ENCODE data around the gene SMIM32. TPM values are rescaled to one million over a fixed set of nuclear protein-coding genes. Genes with fewer than 3 reads are reported as not detected.

SMIM32 gene
- total RNA-seq, 2 experiments from 2014 or later: not detected

DNA sequence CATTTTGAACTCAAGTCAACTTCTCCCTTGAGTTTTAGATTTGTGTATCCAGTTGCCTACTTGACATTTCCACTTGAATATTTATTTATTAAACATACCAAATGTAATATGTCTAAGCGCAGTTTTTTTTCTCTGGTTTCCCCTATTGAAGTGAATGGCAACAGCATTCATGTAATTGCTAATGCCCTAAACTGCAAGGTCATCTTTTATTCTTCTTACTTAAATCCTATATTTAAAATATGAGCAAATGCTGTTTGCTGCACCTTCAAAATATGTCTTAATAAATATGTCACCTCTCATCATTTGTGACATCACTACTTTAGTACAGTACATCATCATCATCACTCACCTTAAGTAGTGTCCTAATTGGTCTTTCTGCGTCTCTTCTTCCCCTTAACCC lies 37.9 kb downstream of the SMIM32 start:
- intact Hi-C loops (cut with micrococcal nuclease; ENCODE audit: unreplicated experiment): no loop called here
- DNase-seq (ENCODE audit: low spot score): no peak
- peaks cover 21% of the 10 kb centered on the region for H3K4me1 ChIP-seq (ENCODE audit: insufficient read depth, low read length, poor library complexity, severe bottlenecking)
- ChIA-PET POLR2A (no interaction called here), CTCF (ENCODE audit: unreplicated experiment) (no interaction called here)
- no peak overlapping the region for H2AFZ ChIP-seq (ENCODE audit: low read length)
- no peak overlapping the region for H3K4me3 ChIP-seq (ENCODE audit: low read depth, low read length, poor library complexity, severe bottlenecking)
- H3K4me2 ChIP-seq (ENCODE audit: low read length): no peak overlapping the region
- H3K27ac ChIP-seq (ENCODE audit: low read depth, low read length, poor library complexity, severe bottlenecking): no peak overlapping the region
- no peaks in the 10 kb centered on the region for H4K20me1 ChIP-seq (ENCODE audit: insufficient read depth, low read length)
- 0 out of 2 replicates have a peak, but pooled peaks cover 3% of the 10 kb centered on the region for H3K9me3 ChIP-seq (ENCODE audit: low read length)
- H3K36me3 ChIP-seq (ENCODE audit: insufficient read depth, low read length): peaks cover 82% of the 10 kb centered on the region
- no peak for TF ChIP-seq CTCF (conservative IDR thresholded peaks at IDR 0.05; ENCODE audit: low read length)
- no peak for TF ChIP-seq EZH2phosphoT487 (IDR thresholded peaks at IDR 0.05; ENCODE audit: borderline replicate concordance, low read depth, low read length)
- H3K9me2 ChIP-seq (ENCODE audit: insufficient read depth, low read length): no peaks in the 10 kb centered on the region
- BruUV-seq (replicated peaks): no TSS peak
- peaks cover 100% of the 10 kb centered on the region for H3K79me2 ChIP-seq (ENCODE audit: insufficient read depth, low read depth, low read length)

DNA sequence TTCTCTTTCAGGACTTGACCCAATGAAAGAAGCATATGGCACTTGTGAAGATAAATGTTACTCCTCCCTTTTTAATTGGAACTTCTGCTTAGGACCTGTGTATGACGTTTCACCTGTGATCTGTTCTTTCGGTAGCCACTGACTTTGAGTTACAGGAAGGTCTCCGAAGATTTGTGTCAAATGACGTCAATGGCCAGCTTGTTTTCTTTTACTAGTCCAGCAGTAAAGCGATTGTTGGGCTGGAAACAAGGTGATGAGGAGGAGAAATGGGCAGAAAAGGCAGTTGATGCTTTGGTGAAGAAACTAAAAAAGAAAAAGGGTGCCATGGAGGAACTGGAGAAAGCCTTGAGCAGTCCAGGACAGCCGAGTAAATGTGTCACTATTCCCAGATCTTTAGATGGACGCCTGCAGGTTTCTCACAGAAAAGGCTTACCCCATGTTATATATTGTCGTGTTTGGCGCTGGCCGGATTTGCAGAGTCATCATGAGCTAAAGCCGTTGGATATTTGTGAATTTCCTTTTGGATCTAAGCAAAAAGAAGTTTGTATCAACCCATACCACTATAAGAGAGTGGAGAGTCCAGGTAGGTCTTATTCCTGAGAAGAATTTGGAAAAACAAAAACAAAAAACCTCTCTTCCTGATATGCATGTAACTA lies 39.3 kb downstream of the SMIM32 start:
- Histone ChIP-seq H3K27ac (ENCODE audit: low read depth, low read length, poor library complexity, severe bottlenecking) (no peak overlapping the region), H3K9me2 (ENCODE audit: insufficient read depth, low read length) (no peaks in the 10 kb centered on the region), H3K36me3 (ENCODE audit: insufficient read depth, low read length) (peaks cover 90% of the 10 kb centered on the region), H3K4me2 (ENCODE audit: low read length) (no peak overlapping the region), H3K79me2 (ENCODE audit: insufficient read depth, low read depth, low read length) (peaks cover 100% of the 10 kb centered on the region), H3K4me1 (ENCODE audit: insufficient read depth, low read length, poor library complexity, severe bottlenecking) (peaks cover 8% of the 10 kb centered on the region), H3K9me3 (ENCODE audit: low read length) (0 out of 2 replicates have a peak, but pooled peaks cover 3% of the 10 kb centered on the region), H3K4me3 (ENCODE audit: low read depth, low read length, poor library complexity, severe bottlenecking) (no peak overlapping the region), H4K20me1 (ENCODE audit: insufficient read depth, low read length) (peaks cover under 1% of the 10 kb centered on the region; the same call in 1 of the 2 replicates), H2AFZ (ENCODE audit: low read length) (no peak overlapping the region)
- BruUV-seq (replicated peaks): TSS peak; percentile 13
- intact Hi-C loops (cut with micrococcal nuclease; ENCODE audit: unreplicated experiment): no loop called here
- ChIA-PET POLR2A (interaction anchor here (0.9 to 2.0 kb wide), 5 partner anchors 9 to 21 kb away, joined by 3 to 7 read pairs (median 4); partner anchors contain the start of gene SMAD5), CTCF (ENCODE audit: unreplicated experiment) (no interaction called here)
- TF ChIP-seq CTCF (conservative IDR thresholded peaks at IDR 0.05; ENCODE audit: low read length) (no peak), EZH2phosphoT487 (IDR thresholded peaks at IDR 0.05; ENCODE audit: borderline replicate concordance, low read depth, low read length) (no peak)
- no peak for DNase-seq (ENCODE audit: low spot score)

GRCh38 chr5:136149891-136150290 lies 43.1 kb downstream of the SMIM32 start:
- Histone ChIP-seq H3K79me2 (ENCODE audit: insufficient read depth, low read depth, low read length) (peaks cover 100% of the 10 kb centered on the region), H3K27ac (ENCODE audit: low read depth, low read length, poor library complexity, severe bottlenecking) (no peak overlapping the region), H3K36me3 (ENCODE audit: insufficient read depth, low read length) (peaks cover 81% of the 10 kb centered on the region), H2AFZ (ENCODE audit: low read length) (no peak overlapping the region), H3K4me3 (ENCODE audit: low read depth, low read length, poor library complexity, severe bottlenecking) (no peak overlapping the region), H3K9me3 (ENCODE audit: low read length) (no peaks in the 10 kb centered on the region), H4K20me1 (ENCODE audit: insufficient read depth, low read length) (peaks cover 31% of the 10 kb centered on the region), H3K4me1 (ENCODE audit: insufficient read depth, low read length, poor library complexity, severe bottlenecking) (peaks cover 24% of the 10 kb centered on the region), H3K4me2 (ENCODE audit: low read length) (no peak overlapping the region), H3K9me2 (ENCODE audit: insufficient read depth, low read length) (no peaks in the 10 kb centered on the region)
- POLR2A ChIA-PET: interaction anchor here (0.6 to 1.2 kb wide), 3 partner anchors 10 to 1556 kb away, joined by 3 to 6 read pairs (median 3); no protein-coding TSS in a partner anchor
- CTCF ChIA-PET (ENCODE audit: unreplicated experiment): no interaction called here
- BruUV-seq (replicated peaks): no TSS peak
- intact Hi-C loops (cut with micrococcal nuclease; ENCODE audit: unreplicated experiment): no loop called here
- TF ChIP-seq CTCF (conservative IDR thresholded peaks at IDR 0.05; ENCODE audit: low read length): no peak
- no peak for TF ChIP-seq EZH2phosphoT487 (IDR thresholded peaks at IDR 0.05; ENCODE audit: borderline replicate concordance, low read depth, low read length)
- DNase-seq (ENCODE audit: low spot score): no peak

All from OCI-LY7 (cell line).